IPS-18a (cell line): ENCODE data around the gene CDH23.

Experiments
- H3K27ac ChIP-seq: one replicate; pipeline ENCODE4 v1.5.1; 2013; ENCODE audit warnings: low read length
- H3K27me3 ChIP-seq: one replicate; pipeline ENCODE4 v1.6.1; 2013; ENCODE audit warnings: mild to moderate bottlenecking, low read length; ENCODE audit not compliant: control insufficient read depth, insufficient read depth
- H3K36me3 ChIP-seq: one replicate; pipeline ENCODE4 v1.6.1; 2013; ENCODE audit warnings: low read depth, low read length; ENCODE audit not compliant: control insufficient read depth
- H3K4me1 ChIP-seq: one replicate; pipeline ENCODE4 v1.6.1; 2013; ENCODE audit warnings: low read depth, low read length; ENCODE audit not compliant: control insufficient read depth
- H3K4me3 ChIP-seq: one replicate; pipeline ENCODE4 v1.5.1; 2013; ENCODE audit warnings: low read length
- H3K9ac ChIP-seq: one replicate; pipeline ENCODE4 v1.6.1; 2013; ENCODE audit warnings: mild to moderate bottlenecking, low read length, moderate library complexity
- H3K9me3 ChIP-seq: one replicate; pipeline ENCODE4 v1.6.1; 2013; ENCODE audit warnings: low read depth, low read length; ENCODE audit not compliant: control insufficient read depth

CDH23 gene

DNA sequence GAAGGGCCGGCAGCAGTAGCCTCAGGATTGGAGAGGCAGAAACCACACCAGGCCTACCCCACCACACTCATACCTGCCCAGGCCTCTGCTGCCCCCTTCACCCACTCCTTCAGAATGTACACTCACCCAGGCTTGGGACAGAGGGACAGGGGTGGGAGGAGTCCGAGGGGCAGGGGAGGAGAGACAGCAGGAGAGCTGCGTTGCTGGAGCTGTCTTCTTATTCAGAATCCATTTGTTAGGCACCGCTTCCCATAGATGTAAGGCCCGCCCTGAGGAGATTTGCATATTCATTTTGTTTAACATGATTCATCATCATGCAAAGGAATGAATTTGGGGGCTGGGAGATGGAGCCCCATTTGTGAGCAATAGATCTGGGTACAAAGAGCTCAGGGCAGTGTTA lies 156.7 kb downstream of the CDH23 start:
- no peaks in the 10 kb centered on the region for H3K9me3 ChIP-seq
- peaks cover 14% of the 10 kb centered on the region for H3K4me1 ChIP-seq
- no peak overlapping the region for H3K4me3 ChIP-seq
- H3K9ac ChIP-seq = no peak overlapping the region
- no peaks in the 10 kb centered on the region for H3K27me3 ChIP-seq
- no peaks in the 10 kb centered on the region for H3K36me3 ChIP-seq
- no peak overlapping the region for H3K27ac ChIP-seq

DNA sequence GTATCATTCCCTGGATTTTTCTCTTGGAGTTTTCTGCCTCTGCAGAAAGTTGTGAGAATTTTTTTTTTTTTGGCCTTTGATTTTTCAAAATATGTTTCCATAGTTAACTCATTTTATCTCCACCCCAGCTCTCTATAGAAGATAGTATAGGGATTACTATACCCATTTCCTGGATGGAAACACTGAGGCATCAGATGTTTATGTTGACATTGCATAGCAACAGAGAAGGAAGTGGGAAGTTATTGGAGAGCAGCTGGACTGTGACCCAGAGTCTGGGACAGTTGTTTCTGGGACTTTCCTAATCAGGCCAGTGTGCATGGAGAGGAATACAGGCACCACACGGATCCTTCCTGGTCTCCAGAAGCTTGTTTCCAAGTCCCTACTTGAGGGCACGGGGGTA lies 158.0 kb downstream of the CDH23 start:
- Histone ChIP-seq H3K27ac (no peak overlapping the region), H3K27me3 (no peaks in the 10 kb centered on the region), H3K4me1 (peaks cover 14% of the 10 kb centered on the region), H3K36me3 (no peaks in the 10 kb centered on the region), H3K9me3 (no peaks in the 10 kb centered on the region), H3K9ac (no peak overlapping the region), H3K4me3 (no peak overlapping the region)

DNA sequence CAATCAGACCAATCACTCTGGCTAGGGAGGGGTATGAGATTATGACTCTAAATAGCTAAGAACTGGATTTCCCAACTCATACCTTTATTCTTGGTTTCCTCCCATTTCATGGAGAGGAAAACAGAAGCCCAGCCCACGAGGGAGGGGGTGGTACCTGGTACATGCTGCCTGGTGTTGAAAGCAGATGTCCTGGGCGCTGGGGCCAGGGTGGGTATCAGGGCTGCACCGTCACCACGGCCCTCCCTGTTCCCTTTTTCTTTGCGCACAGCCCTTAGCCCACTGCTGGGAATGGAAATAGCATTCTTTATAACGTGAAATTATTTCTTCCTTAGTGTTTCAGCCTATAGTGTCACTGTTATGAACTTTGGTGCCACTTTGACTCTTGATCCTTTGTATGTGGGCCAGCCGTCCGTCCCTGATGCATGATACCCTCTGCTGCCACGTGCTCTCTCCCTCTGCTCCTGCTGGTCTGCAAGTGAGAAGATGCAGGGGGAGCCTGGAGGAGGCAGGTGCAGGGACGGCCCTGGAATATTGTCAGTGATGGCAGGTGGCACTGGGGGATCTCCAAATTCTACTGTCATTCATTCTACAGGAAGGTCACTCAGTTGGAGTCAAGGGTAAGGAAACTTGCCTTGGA lies 158.5 kb downstream of the CDH23 start:
- Histone ChIP-seq H3K4me1 (peaks cover 14% of the 10 kb centered on the region), H3K27me3 (no peaks in the 10 kb centered on the region), H3K4me3 (no peak overlapping the region), H3K27ac (no peak overlapping the region), H3K9me3 (no peaks in the 10 kb centered on the region), H3K9ac (no peak overlapping the region), H3K36me3 (no peaks in the 10 kb centered on the region)

- no peak overlapping the region for H3K4me3 ChIP-seq
- H3K4me1 ChIP-seq = peaks cover 14% of the 10 kb centered on the region
- no peak overlapping the region for H3K9ac ChIP-seq
- no peak overlapping the region for H3K27ac ChIP-seq
- no peaks in the 10 kb centered on the region for H3K9me3 ChIP-seq
- no peaks in the 10 kb centered on the region for H3K36me3 ChIP-seq
- H3K27me3 ChIP-seq = no peaks in the 10 kb centered on the region
Observed at GRCh38 chr10:71555724-71556119, 159.0 kb downstream of the CDH23 start.

DNA sequence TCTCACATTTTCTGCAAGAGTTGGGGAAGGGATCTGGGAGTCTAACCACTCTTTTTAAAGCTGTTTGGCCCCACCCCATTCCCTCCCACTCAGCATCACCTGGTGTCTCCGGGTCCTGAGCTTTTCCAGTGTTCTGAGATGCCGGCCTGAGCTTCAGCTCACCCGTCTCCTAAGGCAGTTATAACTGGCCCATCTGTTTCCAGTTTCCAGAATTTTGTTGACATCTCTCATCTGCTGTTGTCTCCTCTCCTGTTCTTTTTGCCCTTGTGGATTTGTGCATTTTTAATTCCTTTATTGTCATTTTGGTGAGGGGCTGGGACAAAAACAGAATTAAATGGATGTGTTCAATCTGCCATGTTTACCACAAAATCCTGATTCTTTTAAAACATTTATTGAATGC lies 162.3 kb downstream of the CDH23 start:
- Histone ChIP-seq H3K36me3 (no peaks in the 10 kb centered on the region), H3K9me3 (no peaks in the 10 kb centered on the region), H3K9ac (no peak overlapping the region), H3K27ac (no peak overlapping the region), H3K4me3 (no peak overlapping the region), H3K27me3 (no peaks in the 10 kb centered on the region), H3K4me1 (peaks cover under 1% of the 10 kb centered on the region)

DNA sequence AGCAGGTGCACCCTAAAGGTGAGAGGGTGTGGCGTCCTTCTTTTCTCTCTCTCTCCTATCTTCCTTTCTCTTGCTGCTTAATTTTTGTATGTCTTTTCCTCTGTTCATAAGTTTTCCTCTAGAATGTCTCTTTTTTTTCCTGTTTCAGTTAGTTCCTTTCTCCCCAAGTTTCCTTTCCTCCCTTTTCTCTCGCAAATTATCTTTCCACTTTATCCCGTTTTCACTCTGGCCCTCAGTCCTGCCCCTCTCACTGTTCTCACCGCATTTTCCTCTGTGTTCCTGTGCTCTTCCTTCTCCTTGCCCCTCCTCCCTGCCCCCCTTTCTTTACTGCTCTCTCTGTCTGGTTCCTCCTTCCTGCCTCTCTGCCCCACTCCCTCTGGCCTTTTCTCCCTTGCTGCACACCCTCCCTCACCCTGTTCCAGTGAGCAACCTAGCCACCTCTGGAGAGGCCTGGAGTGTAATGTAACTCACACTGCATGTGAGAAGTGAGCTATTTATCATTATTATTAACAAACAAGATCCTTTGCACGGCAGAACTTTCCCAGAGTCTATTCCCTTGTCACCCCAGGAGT lies 164.4 kb downstream of the CDH23 start:
- no peaks in the 10 kb centered on the region for H3K36me3 ChIP-seq
- no peak overlapping the region for H3K9ac ChIP-seq
- no peak overlapping the region for H3K27ac ChIP-seq
- H3K9me3 ChIP-seq = no peaks in the 10 kb centered on the region
- no peaks in the 10 kb centered on the region for H3K27me3 ChIP-seq
- no peak overlapping the region for H3K4me3 ChIP-seq
- H3K4me1 ChIP-seq = peaks cover 9% of the 10 kb centered on the region

GRCh38 chr10:71562181-71562580 lies 165.5 kb downstream of the CDH23 start:
- H3K4me1 ChIP-seq = peaks cover 9% of the 10 kb centered on the region
- no peaks in the 10 kb centered on the region for H3K36me3 ChIP-seq
- no peak overlapping the region for H3K27ac ChIP-seq
- no peak overlapping the region for H3K4me3 ChIP-seq
- H3K9ac ChIP-seq = no peak overlapping the region
- no peaks in the 10 kb centered on the region for H3K9me3 ChIP-seq
- H3K27me3 ChIP-seq = no peaks in the 10 kb centered on the region

- H3K27ac ChIP-seq = no peak overlapping the region
- H3K9me3 ChIP-seq = no peaks in the 10 kb centered on the region
- no peak overlapping the region for H3K9ac ChIP-seq
- peaks cover 9% of the 10 kb centered on the region for H3K4me1 ChIP-seq
- no peaks in the 10 kb centered on the region for H3K27me3 ChIP-seq
- no peaks in the 10 kb centered on the region for H3K36me3 ChIP-seq
- H3K4me3 ChIP-seq = no peak overlapping the region
Observed at GRCh38 chr10:71562904-71563303, 166.2 kb downstream of the CDH23 start.

- H3K4me1 ChIP-seq = peaks cover 9% of the 10 kb centered on the region
- H3K9ac ChIP-seq = no peak overlapping the region
- H3K27me3 ChIP-seq = no peaks in the 10 kb centered on the region
- H3K36me3 ChIP-seq = no peaks in the 10 kb centered on the region
- no peak overlapping the region for H3K4me3 ChIP-seq
- H3K27ac ChIP-seq = no peak overlapping the region
- no peaks in the 10 kb centered on the region for H3K9me3 ChIP-seq
Observed at GRCh38 chr10:71564194-71564820, 167.6 kb downstream of the CDH23 start.

- H3K36me3 ChIP-seq = no peaks in the 10 kb centered on the region
- H3K9ac ChIP-seq = no peak overlapping the region
- H3K27me3 ChIP-seq = no peaks in the 10 kb centered on the region
- H3K4me3 ChIP-seq = no peak overlapping the region
- H3K27ac ChIP-seq = no peak overlapping the region
- H3K4me1 ChIP-seq = peaks cover 9% of the 10 kb centered on the region
- H3K9me3 ChIP-seq = no peaks in the 10 kb centered on the region
Observed at GRCh38 chr10:71565284-71566000, 168.7 kb downstream of the CDH23 start.

- Histone ChIP-seq H3K27me3 (no peaks in the 10 kb centered on the region), H3K9me3 (no peaks in the 10 kb centered on the region)
Observed at GRCh38 chr10:71567006-71567405, 170.3 kb downstream of the CDH23 start.

More at GRCh38 chr10:71567006-71567405, 170.3 kb downstream of the CDH23 start:
- Histone ChIP-seq H3K36me3 (no peaks in the 10 kb centered on the region), H3K9ac (no peak overlapping the region), H3K4me1 (peaks cover 9% of the 10 kb centered on the region), H3K4me3 (no peak overlapping the region), H3K27ac (no peak overlapping the region)
